Measurements from ENCODE around the gene ZNF837. TPM values are rescaled to one million over a fixed set of nuclear protein-coding genes. Genes with fewer than 3 reads are reported as not detected.

ZNF837 gene
- total RNA-seq, 1 experiment from 2014 or later = 1.6 TPM

GRCh38 chr19:58409010-58409790 is 28.4 kb upstream of the ZNF837 start:
- in situ Hi-C loops (cut with HindIII; ENCODE audit: low pct_unique_long_range_greater_than_20kb, low sequenced_read_pairs) (no loop called here), intact Hi-C loops (cut with micrococcal nuclease; ENCODE audit: unreplicated experiment) (no loop called here)
- DNase-seq (ENCODE audit: low read depth, low spot score) (no peak), ATAC-seq (peak; percentile 67)
- ChIA-PET POLR2A (interaction anchor here (0.5 to 1.2 kb wide), 2 partner anchors 66 to 135 kb away, joined by 4 read pairs; partner anchors contain the start of gene ZNF446), CTCF (no interaction called here)
- Histone ChIP-seq H3K27ac (ENCODE audit: low read length) (peak overlapping the region; percentile 91), H3K36me3 (ENCODE audit: control insufficient read depth, insufficient read depth, low read length) (no peaks in the 10 kb centered on the region; the same call in 1 of the 2 replicates), H3K4me3 (ENCODE audit: low read depth in 2 of 2, low read length in 2 of 2) (peak overlapping the region; percentile 86 to 97), H3K9me3 (ENCODE audit: control insufficient read depth, insufficient read depth, low read depth, low read length) (no peaks in the 10 kb centered on the region), H3K4me1 (ENCODE audit: control insufficient read depth, insufficient read depth, low read length) (peaks cover 15% of the 10 kb centered on the region), H3K27me3 (ENCODE audit: control insufficient read depth, insufficient read depth, low read length) (no peaks in the 10 kb centered on the region)
- TSS peak; percentile 41 for BruUV-seq (replicated peaks)
- TF ChIP-seq CTCF (IDR thresholded peaks at IDR 0.05) (no peak), TCF7L2 (IDR thresholded peaks at IDR 0.05; ENCODE audit: low read depth, low read length) (no peak), POLR2AphosphoS5 (IDR thresholded peaks at IDR 0.05; ENCODE audit: low read depth, low read length) (no peak), SIN3A (IDR thresholded peaks at IDR 0.05; ENCODE audit: borderline replicate concordance, insufficient read depth, low read depth, low read length) (no peak), REST (IDR thresholded peaks at IDR 0.05; ENCODE audit: insufficient read depth in 1 of 2, low read depth in 2 of 2, low read length in 1 of 2) (no peak)

DNA sequence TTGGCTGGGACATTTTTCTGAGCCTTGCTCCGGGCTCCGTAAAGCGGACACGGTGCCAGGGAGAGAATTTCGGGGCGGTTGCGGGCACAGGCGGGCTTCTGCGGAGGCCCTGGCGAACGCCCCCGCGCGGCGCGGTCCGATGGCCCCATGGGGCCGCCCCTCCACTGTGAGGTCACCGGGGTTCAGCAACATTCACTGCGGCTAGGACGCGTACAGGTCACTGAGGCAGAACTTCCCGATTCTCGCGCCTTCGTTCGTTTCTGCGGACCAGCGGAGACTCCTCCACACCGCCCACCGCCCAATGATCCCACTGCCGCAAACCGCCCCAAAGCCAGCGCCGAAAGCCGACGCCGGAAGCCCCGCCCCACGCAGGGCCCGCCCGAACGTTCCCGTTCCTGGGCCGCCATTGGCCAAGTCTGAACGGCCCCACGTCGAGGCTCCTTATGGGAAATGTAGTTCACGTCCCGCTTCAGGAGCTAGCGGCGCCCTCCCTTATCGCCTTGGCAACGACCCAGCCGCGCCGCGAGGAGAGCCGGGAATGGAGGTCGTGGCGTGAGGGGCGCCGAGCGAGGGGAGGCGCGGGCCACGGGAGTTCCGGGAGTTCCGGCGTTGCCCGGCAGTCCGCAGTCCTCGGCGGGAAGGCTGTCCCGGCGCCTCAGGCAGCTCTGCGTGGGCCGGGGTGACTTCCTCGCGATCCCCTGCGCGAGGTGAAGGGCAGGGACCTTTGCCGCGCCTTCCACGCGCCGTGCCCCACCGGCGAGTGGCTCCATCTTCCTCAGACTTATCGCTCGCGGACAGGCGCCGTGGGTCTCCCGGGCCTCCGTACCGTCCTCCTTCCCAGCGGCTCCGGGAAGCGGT is 27.6 kb upstream of the ZNF837 start, which contains the start of gene ZNF584:
Gene ZNF584, plus strand, starts transcription at position 498 of the 858 bp plus-strand sequence. CDS start 499 bp downstream, outside the sequence.
- TF ChIP-seq CTCF (IDR thresholded peaks at IDR 0.05) = no peak
- 0 out of 2 replicates have a peak, but pooled peaks have one; percentile 5 for TF ChIP-seq TCF7L2 (IDR thresholded peaks at IDR 0.05; ENCODE audit: low read depth, low read length)
- TF ChIP-seq SIN3A (IDR thresholded peaks at IDR 0.05; ENCODE audit: borderline replicate concordance, insufficient read depth, low read depth, low read length) = peak; percentile 92; the same call in 1 of the 2 replicates
- TF ChIP-seq REST (IDR thresholded peaks at IDR 0.05; ENCODE audit: insufficient read depth in 1 of 2, low read depth in 2 of 2, low read length in 1 of 2) = 0 out of 4 replicates have a peak, but pooled peaks of 1 of the 2 experiments have one; percentile 34
- peak; percentile 86 for TF ChIP-seq POLR2AphosphoS5 (IDR thresholded peaks at IDR 0.05; ENCODE audit: low read depth, low read length)
- Histone ChIP-seq H3K9me3 (ENCODE audit: control insufficient read depth, insufficient read depth, low read depth, low read length) (no peaks in the 10 kb centered on the region), H3K36me3 (ENCODE audit: control insufficient read depth, insufficient read depth, low read length) (no peaks in the 10 kb centered on the region; the same call in 1 of the 2 replicates), H3K4me3 (ENCODE audit: low read depth in 2 of 2, low read length in 2 of 2) (peak within 1 kb of the TSS; percentile 86 to 97), H3K4me1 (ENCODE audit: control insufficient read depth, insufficient read depth, low read length) (peaks cover 23% of the 10 kb centered on the region), H3K27me3 (ENCODE audit: control insufficient read depth, insufficient read depth, low read length) (no peaks in the 10 kb centered on the region), H3K27ac (ENCODE audit: low read length) (peak within 1 kb of the TSS; percentile 96)
- POLR2A ChIA-PET = interaction anchor here (1.2 kb wide), 1 partner anchor 67 kb away, joined by 4 read pairs; the partner anchor contains the start of gene ZNF446
- in situ Hi-C loops (cut with HindIII; ENCODE audit: low pct_unique_long_range_greater_than_20kb, low sequenced_read_pairs) (no loop called here), intact Hi-C loops (cut with micrococcal nuclease; ENCODE audit: unreplicated experiment) (no loop called here)
- BruUV-seq (replicated peaks) = no TSS peak
- CTCF ChIA-PET = no interaction called here
- DNase-seq (ENCODE audit: low read depth, low spot score) (peak; percentile 56), ATAC-seq (peak; percentile 95)
